Stomach (tissue), 4 donors: ENCODE results near the gene LGMN.

Experiments
- EP300 ChIP-seq: sonication (generic); formaldehyde crosslinking; IDR thresholded peaks from one replicate; pipeline ENCODE4 v1.6.1; 2017; ENCODE audit warnings: antibody characterized with exemption
- TF ChIP-seq, protein P1 (sequence below), 7 experiments: fragments of 450-650 bp in 4 of 7; fragments of 200-600 bp in 3 of 7; sonication (generic) in 3 of 7; IDR thresholded peaks; one replicate each; pipeline ENCODE4 v1.5.1; 2016 to 2019; ENCODE audit warnings: antibody characterized with exemption in 7 of 7, control low read depth in 2 of 7, mild to moderate bottlenecking in 1 of 7

GRCh38 chr14:92755495-92755894 lies 7.1 kb upstream of the LGMN start:
- TF ChIP-seq, protein P1, sequence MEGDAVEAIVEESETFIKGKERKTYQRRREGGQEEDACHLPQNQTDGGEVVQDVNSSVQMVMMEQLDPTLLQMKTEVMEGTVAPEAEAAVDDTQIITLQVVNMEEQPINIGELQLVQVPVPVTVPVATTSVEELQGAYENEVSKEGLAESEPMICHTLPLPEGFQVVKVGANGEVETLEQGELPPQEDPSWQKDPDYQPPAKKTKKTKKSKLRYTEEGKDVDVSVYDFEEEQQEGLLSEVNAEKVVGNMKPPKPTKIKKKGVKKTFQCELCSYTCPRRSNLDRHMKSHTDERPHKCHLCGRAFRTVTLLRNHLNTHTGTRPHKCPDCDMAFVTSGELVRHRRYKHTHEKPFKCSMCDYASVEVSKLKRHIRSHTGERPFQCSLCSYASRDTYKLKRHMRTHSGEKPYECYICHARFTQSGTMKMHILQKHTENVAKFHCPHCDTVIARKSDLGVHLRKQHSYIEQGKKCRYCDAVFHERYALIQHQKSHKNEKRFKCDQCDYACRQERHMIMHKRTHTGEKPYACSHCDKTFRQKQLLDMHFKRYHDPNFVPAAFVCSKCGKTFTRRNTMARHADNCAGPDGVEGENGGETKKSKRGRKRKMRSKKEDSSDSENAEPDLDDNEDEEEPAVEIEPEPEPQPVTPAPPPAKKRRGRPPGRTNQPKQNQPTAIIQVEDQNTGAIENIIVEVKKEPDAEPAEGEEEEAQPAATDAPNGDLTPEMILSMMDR (IDR thresholded peaks at IDR 0.05): no peak
- TF ChIP-seq EP300: no peak
